ENCODE results near the gene HTR7.
"Not testable (repeated sequence)": the region's sequence is repeated elsewhere in the genome, so short reads cannot be mapped to it uniquely, and the experiment has no call there.

The HTR7 gene

DNA sequence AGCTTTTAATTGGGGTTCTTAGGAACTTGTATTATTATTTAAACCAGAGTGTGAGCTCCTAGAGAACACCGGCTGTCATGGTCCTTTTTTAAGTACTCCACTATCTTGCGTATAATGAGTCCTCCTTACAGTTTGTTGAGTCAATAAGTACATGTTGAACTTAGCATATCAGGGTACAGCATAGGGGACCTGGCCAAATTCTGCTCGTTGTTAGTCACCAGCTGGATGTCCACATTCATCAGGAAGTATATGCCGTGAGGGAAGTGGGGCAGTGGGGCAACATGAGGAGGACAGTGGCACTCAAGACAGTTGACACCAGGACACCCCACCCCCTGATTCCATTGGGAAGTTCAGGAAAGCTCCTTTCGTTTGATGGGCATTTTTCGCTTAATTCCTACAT is 30.5 kb upstream of the HTR7 start:
- TF ChIP-seq, protein P1, sequence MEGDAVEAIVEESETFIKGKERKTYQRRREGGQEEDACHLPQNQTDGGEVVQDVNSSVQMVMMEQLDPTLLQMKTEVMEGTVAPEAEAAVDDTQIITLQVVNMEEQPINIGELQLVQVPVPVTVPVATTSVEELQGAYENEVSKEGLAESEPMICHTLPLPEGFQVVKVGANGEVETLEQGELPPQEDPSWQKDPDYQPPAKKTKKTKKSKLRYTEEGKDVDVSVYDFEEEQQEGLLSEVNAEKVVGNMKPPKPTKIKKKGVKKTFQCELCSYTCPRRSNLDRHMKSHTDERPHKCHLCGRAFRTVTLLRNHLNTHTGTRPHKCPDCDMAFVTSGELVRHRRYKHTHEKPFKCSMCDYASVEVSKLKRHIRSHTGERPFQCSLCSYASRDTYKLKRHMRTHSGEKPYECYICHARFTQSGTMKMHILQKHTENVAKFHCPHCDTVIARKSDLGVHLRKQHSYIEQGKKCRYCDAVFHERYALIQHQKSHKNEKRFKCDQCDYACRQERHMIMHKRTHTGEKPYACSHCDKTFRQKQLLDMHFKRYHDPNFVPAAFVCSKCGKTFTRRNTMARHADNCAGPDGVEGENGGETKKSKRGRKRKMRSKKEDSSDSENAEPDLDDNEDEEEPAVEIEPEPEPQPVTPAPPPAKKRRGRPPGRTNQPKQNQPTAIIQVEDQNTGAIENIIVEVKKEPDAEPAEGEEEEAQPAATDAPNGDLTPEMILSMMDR (IDR thresholded peaks at IDR 0.05; ENCODE audit: low read depth, low read length) = no peak

DNA sequence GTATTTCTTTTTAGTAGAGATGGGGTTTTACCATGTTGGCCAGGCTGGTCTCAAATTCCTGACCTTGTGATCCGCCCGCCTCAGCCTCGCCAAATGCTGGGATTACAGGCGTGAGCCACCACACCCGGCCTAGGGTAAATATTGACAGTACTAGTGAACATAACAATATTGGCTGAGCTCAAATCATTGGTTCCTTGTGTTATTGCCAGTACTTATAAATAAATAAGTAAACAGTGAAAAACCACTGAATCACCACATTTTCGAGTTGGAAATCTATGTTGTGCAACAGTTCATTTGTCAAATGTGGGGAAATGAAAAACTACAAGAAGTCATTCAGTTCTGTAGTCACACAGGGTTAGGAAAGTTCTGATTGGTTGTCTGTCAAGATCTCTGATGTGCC is 29.7 kb upstream of the HTR7 start:
- no peak overlapping the region for H3K4me3 ChIP-seq (ENCODE audit: low read depth, low read length)
- TF ChIP-seq, protein P1 (IDR thresholded peaks at IDR 0.05; ENCODE audit: low read depth, low read length) = no peak

More for the DNA sequence above, 30.5 kb upstream of the HTR7 start:
- no peak overlapping the region for H3K4me3 ChIP-seq (ENCODE audit: low read depth, low read length)

DNA sequence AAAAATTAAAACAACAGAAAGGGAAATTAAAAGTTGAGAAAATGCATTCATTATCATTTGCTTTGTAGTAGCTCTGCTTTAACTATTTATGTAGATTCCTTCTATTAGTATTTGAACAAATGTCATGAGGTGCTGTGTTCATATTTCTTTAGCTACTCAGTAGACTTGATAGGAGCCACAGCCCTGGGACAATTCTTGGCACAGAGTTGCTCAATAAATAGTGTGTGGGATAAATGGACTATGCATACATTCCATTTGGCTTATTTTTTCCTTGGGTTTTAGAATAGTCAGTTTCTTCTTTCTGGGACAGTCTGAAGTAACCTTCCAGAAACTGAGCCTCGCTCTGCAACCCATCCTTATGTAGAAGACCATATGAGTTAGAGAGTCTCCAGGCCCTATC is 27.3 kb upstream of the HTR7 start:
- TF ChIP-seq, protein P1 (IDR thresholded peaks at IDR 0.05; ENCODE audit: low read depth, low read length) = no peak
- no peak overlapping the region for H3K4me3 ChIP-seq (ENCODE audit: low read depth, low read length)

DNA sequence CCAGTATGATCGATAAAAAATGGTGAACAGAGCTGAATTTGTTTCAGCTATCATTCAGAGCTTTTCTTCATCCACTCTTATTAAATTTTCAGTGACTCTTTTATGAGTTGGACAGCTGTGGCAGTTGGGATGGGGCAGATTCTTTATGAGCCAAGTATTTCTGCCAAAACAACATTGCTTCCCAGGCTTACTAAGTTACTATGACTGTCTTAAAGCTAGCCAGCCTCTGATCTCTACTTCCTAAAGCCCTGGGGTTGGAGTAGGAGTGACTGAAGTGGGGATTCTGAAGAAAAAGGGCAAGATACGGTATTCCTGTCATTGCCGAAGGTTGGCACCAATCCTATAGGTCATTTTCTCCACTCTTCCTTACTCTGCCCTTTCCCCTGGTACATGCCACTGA is 26.6 kb upstream of the HTR7 start:
- H3K4me3 ChIP-seq (ENCODE audit: low read depth, low read length) = no peak overlapping the region
- TF ChIP-seq, protein P1 (IDR thresholded peaks at IDR 0.05; ENCODE audit: low read depth, low read length) = no peak

DNA sequence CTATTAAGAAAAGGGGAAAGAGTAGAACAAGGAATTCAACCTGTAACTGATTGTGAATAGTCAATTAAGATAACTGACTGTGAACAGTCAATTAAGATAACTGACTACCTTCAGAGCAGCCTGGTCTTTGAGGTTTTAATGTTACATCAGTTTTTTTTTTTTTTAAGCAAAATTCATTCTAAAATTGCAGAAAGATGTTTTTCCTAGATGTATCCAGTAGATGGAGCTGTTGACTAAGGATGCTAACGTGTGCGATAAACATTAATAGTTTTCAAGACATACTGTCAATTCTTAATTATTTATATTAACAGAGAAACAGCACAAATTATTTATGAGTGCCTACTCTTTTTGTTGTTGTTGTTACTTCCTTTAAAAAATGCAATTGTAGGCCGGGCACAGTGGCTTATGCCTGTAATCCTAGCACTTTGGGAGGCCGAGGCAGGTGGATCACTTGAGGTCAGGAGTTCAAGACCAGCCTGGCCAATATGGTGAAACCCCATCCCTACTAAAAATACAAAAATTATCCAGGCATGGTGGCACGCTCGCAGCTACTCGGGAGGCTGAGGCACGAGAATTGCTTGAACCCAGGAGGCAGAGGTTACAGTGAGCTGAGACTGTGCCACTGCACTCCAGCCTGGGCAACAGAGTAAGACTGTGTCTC is 22.4 kb upstream of the HTR7 start:
- H3K4me3 ChIP-seq (ENCODE audit: low read depth, low read length) = not testable (repeated sequence)
- TF ChIP-seq, protein P1 (IDR thresholded peaks at IDR 0.05; ENCODE audit: low read depth, low read length) = peak; percentile 43; the same call in 1 of the 2 replicates

DNA sequence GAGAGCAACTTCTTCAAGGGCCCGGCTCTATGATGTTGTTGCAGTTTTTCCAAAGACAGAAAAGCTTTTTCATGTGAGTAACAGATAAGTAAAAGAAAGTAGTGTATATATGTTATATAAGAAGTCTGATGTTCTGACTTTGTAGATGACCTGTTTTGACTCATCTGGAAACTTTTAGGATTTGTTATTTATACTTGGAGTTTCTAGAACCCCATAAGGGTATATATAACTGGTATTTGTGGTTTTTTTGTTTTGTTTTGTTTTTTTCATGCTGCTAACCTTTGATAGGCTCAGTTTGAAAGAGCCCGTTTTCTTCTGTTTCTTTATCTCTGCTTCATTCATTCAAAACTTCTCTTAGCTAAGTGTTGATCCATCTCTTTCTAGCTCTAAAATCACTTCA is 21.2 kb upstream of the HTR7 start:
- no peak overlapping the region for H3K4me3 ChIP-seq (ENCODE audit: low read depth, low read length)
- TF ChIP-seq, protein P1 (IDR thresholded peaks at IDR 0.05; ENCODE audit: low read depth, low read length) = no peak

DNA sequence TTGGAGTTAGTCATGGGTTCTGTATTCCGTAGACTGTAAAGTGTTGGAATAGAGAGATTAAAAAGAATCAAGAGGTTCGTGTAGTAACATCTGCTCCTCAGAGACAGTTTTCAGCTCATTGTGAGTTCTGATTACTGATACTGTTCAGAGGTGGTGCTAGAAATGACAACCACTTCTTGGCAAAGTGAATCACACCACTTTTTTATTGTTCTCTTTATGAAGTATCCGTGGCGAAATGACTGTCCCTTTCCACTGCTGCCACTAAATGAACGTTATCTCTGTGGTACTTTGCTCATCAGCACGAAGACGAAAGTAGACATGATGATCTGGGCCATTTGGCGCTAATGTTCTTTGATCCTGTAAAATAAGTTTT is 14.8 kb upstream of the HTR7 start:
- TF ChIP-seq, protein P1 (IDR thresholded peaks at IDR 0.05; ENCODE audit: low read depth, low read length) = no peak
- H3K4me3 ChIP-seq (ENCODE audit: low read depth, low read length) = peak overlapping the region; percentile 81
